Measurements from ENCODE around the gene PAFAH1B2.

Gene PAFAH1B2

GRCh38 chr11:117186431-117186761 is 42.3 kb downstream of the PAFAH1B2 start:
- no peaks in the 10 kb centered on the region for H3K36me3 ChIP-seq (ENCODE audit: control insufficient read depth, insufficient read depth, low read length)
- H2BK5ac ChIP-seq (ENCODE audit: low read length) = no peak overlapping the region

GRCh38 chr11:117187007-117187406 is 42.9 kb downstream of the PAFAH1B2 start:
- no peaks in the 10 kb centered on the region for H3K79me2 ChIP-seq (ENCODE audit: control insufficient read depth, insufficient read depth, low read length)
- H3K27ac ChIP-seq (ENCODE audit: low read depth, low read length) = no peak overlapping the region
- no peak overlapping the region for H3K4me3 ChIP-seq (ENCODE audit: low read length)
- no peak for DNase-seq
- H3K36me3 ChIP-seq (ENCODE audit: control insufficient read depth, insufficient read depth, low read length) = peaks cover 3% of the 10 kb centered on the region
- no peak overlapping the region for H2BK5ac ChIP-seq (ENCODE audit: low read length)
- H3K4me2 ChIP-seq (ENCODE audit: low read length) = no peak overlapping the region
- no peak overlapping the region for H3K56ac ChIP-seq (ENCODE audit: low read length)
- no CpG with 5 or more reads among the region's 6 CpGs for WGBS (ENCODE audit: extremely low coverage, insufficient coverage, low lambda C conversion rate)
- H3K4ac ChIP-seq (ENCODE audit: low read depth, low read length) = no peak overlapping the region
- H4K5ac ChIP-seq (ENCODE audit: low read length) = no peak overlapping the region
- H3K27me3 ChIP-seq (ENCODE audit: insufficient read depth, low read length, poor library complexity) = no peaks in the 10 kb centered on the region
- no peak overlapping the region for H3K18ac ChIP-seq (ENCODE audit: low read length)
- H2BK120ac ChIP-seq (ENCODE audit: low read depth, low read length) = no peak overlapping the region
- H3K79me1 ChIP-seq (ENCODE audit: low read length) = no peaks in the 10 kb centered on the region
- no peaks in the 10 kb centered on the region for H3K4me1 ChIP-seq (ENCODE audit: control insufficient read depth, low read depth, low read length)
- H4K8ac ChIP-seq (ENCODE audit: low read depth, low read length) = no peak overlapping the region
- no peak overlapping the region for H2AK5ac ChIP-seq (ENCODE audit: low read length)
- H3K23ac ChIP-seq (ENCODE audit: low read length) = no peak overlapping the region
- H2BK15ac ChIP-seq (replicated peaks; ENCODE audit: low read depth) = no peak overlapping the region
- H3K9ac ChIP-seq (ENCODE audit: low read length) = no peak overlapping the region

More at GRCh38 chr11:117186431-117186761, 42.3 kb downstream of the PAFAH1B2 start:
- no CpG with 5 or more reads among the region's 4 CpGs for WGBS (ENCODE audit: extremely low coverage, insufficient coverage, low lambda C conversion rate)
- no peak overlapping the region for H2AK5ac ChIP-seq (ENCODE audit: low read length)
- no peak overlapping the region for H2BK15ac ChIP-seq (replicated peaks; ENCODE audit: low read depth)
- no peak overlapping the region for H3K56ac ChIP-seq (ENCODE audit: low read length)
- H3K27ac ChIP-seq (ENCODE audit: low read depth, low read length) = no peak overlapping the region
- H4K5ac ChIP-seq (ENCODE audit: low read length) = no peak overlapping the region
- no peaks in the 10 kb centered on the region for H3K79me1 ChIP-seq (ENCODE audit: low read length)
- no peak overlapping the region for H3K18ac ChIP-seq (ENCODE audit: low read length)
- H3K23ac ChIP-seq (ENCODE audit: low read length) = no peak overlapping the region
- no peak overlapping the region for H3K4me2 ChIP-seq (ENCODE audit: low read length)
- no peaks in the 10 kb centered on the region for H3K79me2 ChIP-seq (ENCODE audit: control insufficient read depth, insufficient read depth, low read length)
- no peak for DNase-seq
- no peak overlapping the region for H3K9ac ChIP-seq (ENCODE audit: low read length)
- no peak overlapping the region for H4K8ac ChIP-seq (ENCODE audit: low read depth, low read length)
- H3K4me1 ChIP-seq (ENCODE audit: control insufficient read depth, low read depth, low read length) = no peaks in the 10 kb centered on the region
- no peak overlapping the region for H2BK120ac ChIP-seq (ENCODE audit: low read depth, low read length)
- H3K4me3 ChIP-seq (ENCODE audit: low read length) = no peak overlapping the region
- no peak overlapping the region for H3K4ac ChIP-seq (ENCODE audit: low read depth, low read length)
- no peaks in the 10 kb centered on the region for H3K27me3 ChIP-seq (ENCODE audit: insufficient read depth, low read length, poor library complexity)

- Histone ChIP-seq H3K56ac (ENCODE audit: low read length) (no peak overlapping the region), H3K18ac (ENCODE audit: low read length) (no peak overlapping the region), H3K9ac (ENCODE audit: low read length) (no peak overlapping the region), H4K5ac (ENCODE audit: low read length) (no peak overlapping the region), H2AK5ac (ENCODE audit: low read length) (no peak overlapping the region), H2BK15ac (replicated peaks; ENCODE audit: low read depth) (no peak overlapping the region), H3K4me1 (ENCODE audit: control insufficient read depth, low read depth, low read length) (no peaks in the 10 kb centered on the region), H3K4me3 (ENCODE audit: low read length) (no peak overlapping the region), H3K4me2 (ENCODE audit: low read length) (no peak overlapping the region), H3K27ac (ENCODE audit: low read depth, low read length) (no peak overlapping the region), H3K36me3 (ENCODE audit: control insufficient read depth, insufficient read depth, low read length) (peaks cover 3% of the 10 kb centered on the region), H3K27me3 (ENCODE audit: insufficient read depth, low read length, poor library complexity) (no peaks in the 10 kb centered on the region), H3K4ac (ENCODE audit: low read depth, low read length) (no peak overlapping the region), H2BK120ac (ENCODE audit: low read depth, low read length) (no peak overlapping the region), H4K8ac (ENCODE audit: low read depth, low read length) (no peak overlapping the region), H2BK5ac (ENCODE audit: low read length) (no peak overlapping the region), H3K23ac (ENCODE audit: low read length) (no peak overlapping the region), H3K79me1 (ENCODE audit: low read length) (no peaks in the 10 kb centered on the region), H3K79me2 (ENCODE audit: control insufficient read depth, insufficient read depth, low read length) (no peaks in the 10 kb centered on the region)
- no peak for DNase-seq
- WGBS (ENCODE audit: extremely low coverage, insufficient coverage, low lambda C conversion rate) = no CpG with 5 or more reads among the region's 13 CpGs
Observed at GRCh38 chr11:117187428-117187798, 43.3 kb downstream of the PAFAH1B2 start.

GRCh38 chr11:117187799-117188481 is 43.9 kb downstream of the PAFAH1B2 start:
- H2AK5ac ChIP-seq (ENCODE audit: low read length) = no peak overlapping the region
- H2BK120ac ChIP-seq (ENCODE audit: low read depth, low read length) = no peak overlapping the region
- H3K79me2 ChIP-seq (ENCODE audit: control insufficient read depth, insufficient read depth, low read length) = no peaks in the 10 kb centered on the region
- H2BK15ac ChIP-seq (replicated peaks; ENCODE audit: low read depth) = no peak overlapping the region
- H4K5ac ChIP-seq (ENCODE audit: low read length) = no peak overlapping the region
- H3K79me1 ChIP-seq (ENCODE audit: low read length) = no peaks in the 10 kb centered on the region
- H3K4me2 ChIP-seq (ENCODE audit: low read length) = no peak overlapping the region
- no peak overlapping the region for H4K8ac ChIP-seq (ENCODE audit: low read depth, low read length)
- no peak overlapping the region for H3K18ac ChIP-seq (ENCODE audit: low read length)
- no peak overlapping the region for H3K4ac ChIP-seq (ENCODE audit: low read depth, low read length)
- DNase-seq = no peak
- no peaks in the 10 kb centered on the region for H3K4me1 ChIP-seq (ENCODE audit: control insufficient read depth, low read depth, low read length)
- H3K9ac ChIP-seq (ENCODE audit: low read length) = no peak overlapping the region
- no peak overlapping the region for H3K27ac ChIP-seq (ENCODE audit: low read depth, low read length)
- H3K4me3 ChIP-seq (ENCODE audit: low read length) = no peak overlapping the region
- no peaks in the 10 kb centered on the region for H3K27me3 ChIP-seq (ENCODE audit: insufficient read depth, low read length, poor library complexity)
- no peak overlapping the region for H3K23ac ChIP-seq (ENCODE audit: low read length)
- no peak overlapping the region for H3K56ac ChIP-seq (ENCODE audit: low read length)
- no CpG with 5 or more reads among the region's 16 CpGs for WGBS (ENCODE audit: extremely low coverage, insufficient coverage, low lambda C conversion rate)
- peaks cover 4% of the 10 kb centered on the region for H3K36me3 ChIP-seq (ENCODE audit: control insufficient read depth, insufficient read depth, low read length)
- no peak overlapping the region for H2BK5ac ChIP-seq (ENCODE audit: low read length)

GRCh38 chr11:117188620-117189081 is 44.6 kb downstream of the PAFAH1B2 start:
- no peak for DNase-seq
- H3K9ac ChIP-seq (ENCODE audit: low read length) = no peak overlapping the region
- no peak overlapping the region for H3K23ac ChIP-seq (ENCODE audit: low read length)
- peaks cover 5% of the 10 kb centered on the region for H3K36me3 ChIP-seq (ENCODE audit: control insufficient read depth, insufficient read depth, low read length)
- no peak overlapping the region for H2AK5ac ChIP-seq (ENCODE audit: low read length)
- H3K79me2 ChIP-seq (ENCODE audit: control insufficient read depth, insufficient read depth, low read length) = no peaks in the 10 kb centered on the region
- WGBS (ENCODE audit: extremely low coverage, insufficient coverage, low lambda C conversion rate) = no CpG with 5 or more reads among the region's 20 CpGs
- no peak overlapping the region for H3K4me3 ChIP-seq (ENCODE audit: low read length)
- no peaks in the 10 kb centered on the region for H3K4me1 ChIP-seq (ENCODE audit: control insufficient read depth, low read depth, low read length)
- H3K79me1 ChIP-seq (ENCODE audit: low read length) = no peaks in the 10 kb centered on the region
- no peak overlapping the region for H2BK5ac ChIP-seq (ENCODE audit: low read length)
- H3K4me2 ChIP-seq (ENCODE audit: low read length) = no peak overlapping the region
- no peak overlapping the region for H2BK15ac ChIP-seq (replicated peaks; ENCODE audit: low read depth)
- no peak overlapping the region for H3K18ac ChIP-seq (ENCODE audit: low read length)
- H3K27ac ChIP-seq (ENCODE audit: low read depth, low read length) = no peak overlapping the region
- H3K27me3 ChIP-seq (ENCODE audit: insufficient read depth, low read length, poor library complexity) = no peaks in the 10 kb centered on the region
- no peak overlapping the region for H2BK120ac ChIP-seq (ENCODE audit: low read depth, low read length)
- H3K4ac ChIP-seq (ENCODE audit: low read depth, low read length) = no peak overlapping the region
- no peak overlapping the region for H3K56ac ChIP-seq (ENCODE audit: low read length)
- H4K8ac ChIP-seq (ENCODE audit: low read depth, low read length) = no peak overlapping the region
- H4K5ac ChIP-seq (ENCODE audit: low read length) = no peak overlapping the region

Measured in mesendoderm (in vitro differentiated cells).